ENCODE data around the gene GPR160. TPM values are rescaled to one million over a fixed set of nuclear protein-coding genes. Genes with fewer than 3 reads are reported as not detected.

GPR160 gene
- total and polyA plus RNA-seq, 7 donors = 0.42 to 1.2 (median 0.81) TPM

GRCh38 chr3:170043506-170043905, 5.7 kb downstream of the GPR160 start:
- Histone ChIP-seq H3K9me3 (no peaks in the 10 kb centered on the region), H3K27ac (no peak overlapping the region), H3K27me3 (ENCODE audit: insufficient read depth in 3 of 3, low read length in 2 of 3) (peaks cover 0 to 33% (median 8%) of the 10 kb centered on the region in 3 donors), H3K36me3 (ENCODE audit: insufficient read depth in 1 of 2, low read depth in 1 of 2) (no peaks in the 10 kb centered on the region), H3K4me1 (no peaks in the 10 kb centered on the region), H3K4me3 (no peak overlapping the region)
- ATAC-seq (no peak), DNase-seq (no peak)
- 41 to 44% (median 41%) methylated on average over 7 of the region's 7 CpGs for WGBS, 3 donors
- intact Hi-C loops (cut with DNase I) = no loop called here
- no peak for TF ChIP-seq CTCF (IDR thresholded peaks at IDR 0.05)

DNA sequence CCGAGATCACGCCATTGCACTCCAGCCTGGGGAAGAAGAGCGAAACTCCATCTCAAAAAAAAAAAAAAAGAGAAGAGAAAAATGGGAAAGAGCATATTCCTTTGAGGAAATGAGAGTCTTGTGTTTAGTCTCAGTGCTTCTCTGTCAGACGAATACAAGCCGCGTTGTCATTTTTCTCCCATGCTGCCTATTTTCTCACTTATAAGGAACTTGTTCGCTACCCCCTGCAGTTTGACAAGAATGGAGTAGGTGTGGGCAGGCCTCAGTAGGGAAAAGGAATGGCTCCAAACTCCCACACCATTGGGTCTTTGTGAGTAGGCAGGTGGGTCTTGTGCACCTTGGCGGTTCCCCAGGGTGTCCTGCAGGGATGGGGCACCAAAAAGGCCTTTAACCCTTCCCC, 6.5 kb downstream of the GPR160 start:
- H3K27me3 ChIP-seq (ENCODE audit: insufficient read depth in 3 of 3, low read length in 2 of 3) = peaks cover 0 to 26% (median 4%) of the 10 kb centered on the region in 3 donors
- no peak for TF ChIP-seq CTCF (IDR thresholded peaks at IDR 0.05)
- H3K4me1 ChIP-seq = no peaks in the 10 kb centered on the region
- H3K4me3 ChIP-seq = no peak overlapping the region
- WGBS, 3 donors = 88 to 93% (median 90%) methylated on average over 8 of the region's 8 CpGs
- no peak for DNase-seq
- ATAC-seq = no peak
- intact Hi-C loops (cut with DNase I) = no loop called here
- H3K36me3 ChIP-seq (ENCODE audit: insufficient read depth in 1 of 2, low read depth in 1 of 2) = no peaks in the 10 kb centered on the region
- H3K27ac ChIP-seq = no peak overlapping the region
- H3K9me3 ChIP-seq = no peaks in the 10 kb centered on the region

GRCh38 chr3:170044795-170045244, 7.0 kb downstream of the GPR160 start:
- Histone ChIP-seq H3K4me3 (no peak overlapping the region), H3K27ac (no peak overlapping the region), H3K4me1 (no peaks in the 10 kb centered on the region), H3K27me3 (ENCODE audit: insufficient read depth in 3 of 3, low read length in 2 of 3) (peaks cover 0 to 21% (median 4%) of the 10 kb centered on the region in 3 donors), H3K9me3 (no peaks in the 10 kb centered on the region), H3K36me3 (ENCODE audit: insufficient read depth in 1 of 2, low read depth in 1 of 2) (no peaks in the 10 kb centered on the region)
- DNase-seq = no peak
- TF ChIP-seq CTCF (IDR thresholded peaks at IDR 0.05) = no peak
- intact Hi-C loops (cut with DNase I) = no loop called here
- no peak for ATAC-seq
- 77 to 81% (median 80%) methylated on average over 8 of the region's 8 CpGs for WGBS, 3 donors

DNA sequence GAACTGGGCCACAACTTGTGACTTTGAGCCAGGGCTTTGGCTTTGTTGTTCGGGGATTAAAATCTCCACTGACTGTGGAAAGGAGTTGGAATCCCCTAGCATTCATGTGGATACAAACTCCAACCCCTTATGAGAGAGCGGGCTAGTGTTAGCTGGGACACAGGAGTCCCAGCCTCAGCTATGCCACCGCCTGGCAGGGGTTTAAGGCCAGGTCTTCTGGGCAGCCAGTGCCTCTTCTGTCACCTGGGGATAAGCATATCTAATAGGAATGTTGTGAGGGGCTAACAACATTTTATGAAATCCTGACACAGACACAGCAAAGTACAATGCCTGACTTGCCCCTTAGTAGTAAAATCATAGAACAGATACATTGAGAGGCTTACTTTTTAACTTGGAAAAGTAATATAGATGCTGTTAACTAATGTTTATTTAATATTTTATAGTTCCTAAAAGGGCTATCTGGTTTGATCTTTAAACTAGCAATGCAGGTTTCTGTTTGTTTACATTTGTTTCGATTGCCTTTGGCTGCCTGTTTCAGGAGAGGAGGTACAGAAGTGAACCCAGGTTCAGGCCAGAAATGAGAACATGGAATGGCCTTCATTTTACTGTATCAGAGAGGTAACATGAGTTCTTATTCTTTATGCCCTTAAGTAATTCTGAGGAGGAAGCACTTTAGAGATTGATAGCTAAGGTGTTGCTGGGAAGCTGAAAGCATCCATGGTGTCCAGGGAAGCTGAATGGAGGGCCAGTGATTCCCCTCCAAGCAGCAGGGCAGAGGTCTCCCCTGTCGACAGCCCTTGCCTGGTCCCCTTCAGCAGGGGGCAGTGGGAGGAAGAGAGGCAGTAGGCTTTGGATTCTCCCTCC, 8.7 kb downstream of the GPR160 start:
- Histone ChIP-seq H3K9me3 (no peaks in the 10 kb centered on the region), H3K36me3 (ENCODE audit: insufficient read depth in 1 of 2, low read depth in 1 of 2) (no peaks in the 10 kb centered on the region), H3K27ac (no peak overlapping the region), H3K4me1 (no peaks in the 10 kb centered on the region), H3K4me3 (no peak overlapping the region), H3K27me3 (ENCODE audit: insufficient read depth in 3 of 3, low read length in 2 of 3) (peaks cover 0 to 8% (median 4%) of the 10 kb centered on the region in 3 donors)
- intact Hi-C loops (cut with DNase I) = no loop called here
- DNase-seq (no peak), ATAC-seq (no peak)
- TF ChIP-seq CTCF (IDR thresholded peaks at IDR 0.05) = no peak
- WGBS, 3 donors = 54 to 59% (median 55%) methylated on average over 5 of the region's 5 CpGs

DNA sequence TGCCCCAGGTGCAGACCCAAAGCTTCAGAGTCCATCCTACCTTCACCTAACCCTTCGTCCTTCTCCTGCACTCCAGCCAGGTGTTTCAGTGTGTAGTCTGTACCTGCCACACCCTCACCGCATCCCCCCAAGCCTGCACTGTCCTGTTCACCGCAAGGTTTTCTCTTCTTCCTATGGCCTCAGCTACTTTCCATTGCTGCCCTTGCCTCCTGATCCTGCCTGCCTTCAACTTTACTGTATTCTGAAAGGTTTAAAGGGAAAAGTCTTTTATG, 9.3 kb downstream of the GPR160 start:
- no peak overlapping the region for H3K4me3 ChIP-seq
- H3K27me3 ChIP-seq (ENCODE audit: insufficient read depth in 3 of 3, low read length in 2 of 3) = peaks cover 0 to 4% (median 4%) of the 10 kb centered on the region in 3 donors
- no peak for TF ChIP-seq CTCF (IDR thresholded peaks at IDR 0.05)
- no peak for DNase-seq
- no peak overlapping the region for H3K27ac ChIP-seq
- intact Hi-C loops (cut with DNase I) = no loop called here
- H3K36me3 ChIP-seq (ENCODE audit: insufficient read depth in 1 of 2, low read depth in 1 of 2) = no peaks in the 10 kb centered on the region
- no peak for ATAC-seq
- WGBS, 3 donors = 94 to 97% (median 95%) methylated on average over 3 of the region's 3 CpGs
- H3K4me1 ChIP-seq = no peaks in the 10 kb centered on the region
- H3K9me3 ChIP-seq = no peaks in the 10 kb centered on the region
